Measurements from ENCODE around the gene CYP3A5. TPM values are rescaled to one million over a fixed set of nuclear protein-coding genes. Genes with fewer than 3 reads are reported as not detected.

The CYP3A5 gene
- total RNA-seq, 3 donors from 2014 or later: 73.8 to 241 (median 179) TPM

DNA sequence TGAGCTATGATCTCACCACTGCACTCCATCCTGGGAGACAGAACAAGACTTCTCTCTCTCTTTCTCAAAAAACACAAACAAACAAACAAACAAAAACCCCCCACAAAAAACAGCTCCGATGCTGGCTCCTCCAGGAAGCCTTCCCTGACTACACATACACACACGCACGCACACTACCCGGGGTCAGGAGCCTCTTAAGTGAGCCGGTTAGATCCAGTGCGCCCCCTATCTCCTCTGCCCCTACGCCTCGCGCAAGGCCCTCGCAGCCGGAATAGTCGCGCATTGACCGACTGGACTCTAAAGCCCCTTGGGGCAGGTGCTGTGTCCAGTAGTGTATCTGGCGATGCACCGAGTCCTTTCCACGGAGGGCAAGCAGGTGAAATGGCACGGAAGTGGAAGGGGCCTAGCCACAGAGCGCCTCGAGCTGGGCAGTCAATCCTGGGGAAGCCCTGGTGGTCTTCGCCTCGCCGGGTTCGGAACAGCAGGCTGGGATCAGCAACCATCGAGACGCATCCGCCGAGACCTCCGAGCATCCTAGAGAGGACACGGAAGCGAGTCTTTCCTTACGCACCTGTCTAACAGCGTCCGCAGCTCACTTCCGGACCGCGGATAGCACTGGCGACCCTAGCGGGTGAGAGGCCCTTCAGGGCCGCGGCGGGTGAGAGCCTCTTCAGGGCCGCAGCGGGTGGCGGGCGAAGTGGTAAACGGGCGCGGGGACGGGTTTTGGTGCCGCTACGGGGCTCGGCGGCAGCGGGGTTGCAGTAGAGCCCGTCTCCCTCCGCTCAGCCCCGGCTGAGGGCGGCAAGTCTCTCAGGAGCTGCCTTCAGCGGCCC, 63.2 kb downstream of the CYP3A5 start, which contains the start of gene ZSCAN25:
Gene ZSCAN25, plus strand, starts transcription at position 588 of the 833 bp plus-strand sequence. CDS start 2,661 bp downstream, outside the sequence.
- no peaks in the 10 kb centered on the region for H3K9me3 ChIP-seq
- H3K36me3 ChIP-seq (ENCODE audit: low read depth): no peaks in the 10 kb centered on the region
- intact Hi-C loops (cut with DNase I, micrococcal nuclease): no loop called here
- ATAC-seq (peak; percentile 99), DNase-seq (peak; percentile 93)
- peaks cover 7% of the 10 kb centered on the region for H3K4me1 ChIP-seq (ENCODE audit: low read depth)
- TF ChIP-seq CTCF (IDR thresholded peaks at IDR 0.05): no peak
- peak within 1 kb of the TSS; percentile 93 for H3K4me3 ChIP-seq

DNA sequence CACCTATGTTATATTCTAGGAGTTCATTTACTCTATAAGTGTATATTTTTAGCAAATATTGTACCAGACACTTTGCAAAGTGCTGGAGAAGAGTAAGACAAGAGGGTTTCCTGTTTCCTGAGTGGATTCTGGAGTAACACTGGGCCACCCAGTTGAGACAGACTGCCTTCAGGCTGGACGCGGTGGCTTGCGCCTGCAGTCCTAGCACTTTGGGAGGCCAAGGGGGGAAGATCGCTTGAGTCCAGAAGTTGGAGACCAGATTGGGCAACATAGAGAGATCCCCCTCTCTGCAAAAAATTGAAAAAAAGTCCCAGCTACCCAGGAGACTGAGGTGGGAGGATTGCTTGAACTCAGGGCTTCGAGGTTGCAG, 63.8 kb downstream of the CYP3A5 start:
- no peak for ATAC-seq
- no peak for DNase-seq
- Histone ChIP-seq H3K4me1 (ENCODE audit: low read depth) (peaks cover 7% of the 10 kb centered on the region), H3K9me3 (no peaks in the 10 kb centered on the region), H3K36me3 (ENCODE audit: low read depth) (no peaks in the 10 kb centered on the region), H3K4me3 (no peak overlapping the region)
- TF ChIP-seq CTCF (IDR thresholded peaks at IDR 0.05): no peak
- intact Hi-C loops (cut with DNase I, micrococcal nuclease): no loop called here

- peaks cover 7% of the 10 kb centered on the region for H3K4me1 ChIP-seq (ENCODE audit: low read depth)
- intact Hi-C loops (cut with DNase I, micrococcal nuclease): no loop called here
- DNase-seq (no peak), ATAC-seq (no peak)
- H3K4me3 ChIP-seq: no peak overlapping the region
- H3K9me3 ChIP-seq: no peaks in the 10 kb centered on the region
- H3K36me3 ChIP-seq (ENCODE audit: low read depth): no peaks in the 10 kb centered on the region
- TF ChIP-seq CTCF (IDR thresholded peaks at IDR 0.05): no peak
These were observed 65.3 kb downstream of the CYP3A5 start for GRCh38 chr7:99614495-99614894.

DNA sequence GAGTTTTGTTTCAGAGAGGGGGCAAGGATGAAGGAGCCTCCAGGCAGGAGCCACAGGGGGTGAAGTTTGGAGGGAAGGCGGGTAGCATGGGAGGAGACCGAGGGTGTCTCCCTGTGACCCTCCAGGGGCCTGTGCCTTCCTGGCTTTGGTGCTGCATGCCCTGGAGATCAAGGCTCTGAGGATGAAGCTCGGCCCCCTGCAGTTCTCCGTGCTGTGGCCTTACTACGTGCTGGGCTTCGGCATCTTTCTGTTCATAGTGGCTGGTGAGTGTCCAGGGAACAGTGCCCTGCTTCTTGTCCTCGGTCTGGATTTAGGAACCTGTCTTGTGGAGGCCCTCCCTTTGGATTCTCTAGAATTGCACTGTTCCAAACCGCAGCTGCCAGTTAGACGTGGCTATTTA, 72.2 kb downstream of the CYP3A5 start:
- no peak overlapping the region for H3K4me3 ChIP-seq
- H3K36me3 ChIP-seq (ENCODE audit: low read depth): no peaks in the 10 kb centered on the region
- H3K9me3 ChIP-seq: no peaks in the 10 kb centered on the region
- ATAC-seq: no peak
- intact Hi-C loops (cut with DNase I, micrococcal nuclease): no loop called here
- no peak for TF ChIP-seq CTCF (IDR thresholded peaks at IDR 0.05)
- H3K4me1 ChIP-seq (ENCODE audit: low read depth): no peaks in the 10 kb centered on the region
- DNase-seq: no peak

- DNase-seq (no peak), ATAC-seq (no peak)
- H3K4me3 ChIP-seq: no peak overlapping the region
- TF ChIP-seq CTCF (IDR thresholded peaks at IDR 0.05): no peak
- intact Hi-C loops (cut with DNase I, micrococcal nuclease): no loop called here
- H3K9me3 ChIP-seq: no peaks in the 10 kb centered on the region
- H3K36me3 ChIP-seq (ENCODE audit: low read depth): no peaks in the 10 kb centered on the region
- no peaks in the 10 kb centered on the region for H3K4me1 ChIP-seq (ENCODE audit: low read depth)
These were observed 73.3 kb downstream of the CYP3A5 start for GRCh38 chr7:99606531-99606930.
